ENCODE results near the gene CYGB.

CYGB gene

GRCh38 chr17:76550712-76551615 lies 13.5 kb upstream of the CYGB start:
- no peak for DNase-seq (ENCODE audit: low read depth in 2 of 2)

GRCh38 chr17:76549539-76549938 lies 12.0 kb upstream of the CYGB start:
- DNase-seq (ENCODE audit: low read depth in 2 of 2): no peak

- DNase-seq (ENCODE audit: low read depth in 2 of 2): no peak
Measured at GRCh38 chr17:76549215-76549518, 11.7 kb upstream of the CYGB start.

GRCh38 chr17:76548378-76549214 lies 11.1 kb upstream of the CYGB start:
- no peak for DNase-seq (ENCODE audit: low read depth in 2 of 2)

- no peak for DNase-seq (ENCODE audit: low read depth in 2 of 2)
Measured at GRCh38 chr17:76547642-76548202, 10.2 kb upstream of the CYGB start.

GRCh38 chr17:76547183-76547641 lies 9.7 kb upstream of the CYGB start:
- no peak for DNase-seq (ENCODE audit: low read depth in 2 of 2)

GRCh38 chr17:76546556-76547182 lies 9.2 kb upstream of the CYGB start:
- DNase-seq (ENCODE audit: low read depth in 2 of 2): peak; percentile 84

- no peak for DNase-seq (ENCODE audit: low read depth in 2 of 2)
Measured at GRCh38 chr17:76545918-76546555, 8.5 kb upstream of the CYGB start.

- no peak for DNase-seq (ENCODE audit: low read depth in 2 of 2)
Measured at GRCh38 chr17:76544546-76545365, 7.2 kb upstream of the CYGB start.

- DNase-seq (ENCODE audit: low read depth in 2 of 2): no peak
Measured at GRCh38 chr17:76543826-76544545, 6.5 kb upstream of the CYGB start.

- DNase-seq (ENCODE audit: low read depth in 2 of 2): no peak
Measured at GRCh38 chr17:76543482-76543825, 5.9 kb upstream of the CYGB start.

- DNase-seq (ENCODE audit: low read depth in 2 of 2): no peak
Measured at GRCh38 chr17:76542984-76543383, 5.5 kb upstream of the CYGB start.

GRCh38 chr17:76542566-76542971 lies 5.1 kb upstream of the CYGB start:
- no peak for DNase-seq (ENCODE audit: low read depth in 2 of 2)

- no peak for DNase-seq (ENCODE audit: low read depth in 2 of 2)
Measured at GRCh38 chr17:76541739-76542454, 4.4 kb upstream of the CYGB start.

GRCh38 chr17:76540381-76541300 lies 3.1 kb upstream of the CYGB start:
- DNase-seq (ENCODE audit: low read depth in 2 of 2): peak; percentile 75 to 80

GRCh38 chr17:76539631-76540271 lies 2.2 kb upstream of the CYGB start, which contains the start of gene PRCD:
TSS of gene PRCD (plus strand) at chr17:76540044. CDS start at chr17:76540142, 98 bp downstream.
- DNase-seq (ENCODE audit: low read depth in 2 of 2): no peak

GRCh38 chr17:76538941-76539570 lies 1.5 kb upstream of the CYGB start:
- DNase-seq (ENCODE audit: low read depth in 2 of 2): no peak
